HG03571 (cell line): Measurements from ENCODE around the gene USF1.

Source experiments
- ATAC-seq: cut with Tn5 transposase; IDR thresholded peaks from one replicate; pipeline ENCODE4 v1.9.1; 2021; ENCODE audit not compliant: unreplicated experiment

Gene USF1, protein sequence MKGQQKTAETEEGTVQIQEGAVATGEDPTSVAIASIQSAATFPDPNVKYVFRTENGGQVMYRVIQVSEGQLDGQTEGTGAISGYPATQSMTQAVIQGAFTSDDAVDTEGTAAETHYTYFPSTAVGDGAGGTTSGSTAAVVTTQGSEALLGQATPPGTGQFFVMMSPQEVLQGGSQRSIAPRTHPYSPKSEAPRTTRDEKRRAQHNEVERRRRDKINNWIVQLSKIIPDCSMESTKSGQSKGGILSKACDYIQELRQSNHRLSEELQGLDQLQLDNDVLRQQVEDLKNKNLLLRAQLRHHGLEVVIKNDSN

DNA sequence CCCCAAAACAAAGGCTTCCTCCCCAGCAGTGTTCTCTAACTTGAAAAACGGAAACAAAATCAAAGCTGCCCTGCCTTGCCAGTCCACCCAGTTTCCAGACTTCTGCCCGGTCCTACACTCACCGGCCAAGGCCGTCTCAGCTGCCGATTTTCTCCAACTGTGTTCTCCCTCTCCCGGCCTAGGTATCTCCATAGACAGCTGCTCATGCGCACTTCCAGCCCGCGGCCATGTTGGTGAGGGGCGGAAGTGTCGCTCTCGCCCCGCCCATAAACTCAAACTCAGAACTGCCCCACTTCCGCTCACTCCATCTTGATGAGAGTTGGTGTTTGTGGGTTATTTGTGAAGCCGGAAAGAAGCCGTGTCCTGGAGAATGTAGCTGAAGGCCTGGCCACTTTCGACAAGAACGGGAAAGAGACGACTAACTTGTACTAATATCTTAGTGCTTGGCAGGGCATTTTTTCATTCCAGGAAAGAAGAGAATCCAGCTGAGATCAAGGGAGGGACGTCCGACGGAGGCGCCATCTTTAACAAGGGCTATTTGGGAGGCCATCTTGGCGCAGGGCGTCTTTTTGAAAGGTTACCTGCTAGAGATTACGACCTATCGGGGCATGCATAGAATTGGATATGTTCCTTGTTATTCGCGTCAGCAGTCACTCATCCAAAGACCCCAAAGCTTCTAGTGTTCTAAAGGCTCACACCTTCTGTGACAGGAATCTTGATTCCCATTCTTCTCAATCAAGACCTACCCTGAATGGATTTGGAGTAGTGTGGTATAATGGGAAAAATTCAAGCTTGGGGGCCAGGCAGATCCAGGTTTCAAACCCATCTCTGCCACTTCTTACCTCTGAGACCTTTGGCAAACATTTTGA is at the start of gene USF1:
Gene USF1 (minus strand): TSS at position 242 of the 869 bp plus-strand sequence. CDS start 2,702 bp downstream, outside the sequence.
- ATAC-seq = peak; percentile 43

DNA sequence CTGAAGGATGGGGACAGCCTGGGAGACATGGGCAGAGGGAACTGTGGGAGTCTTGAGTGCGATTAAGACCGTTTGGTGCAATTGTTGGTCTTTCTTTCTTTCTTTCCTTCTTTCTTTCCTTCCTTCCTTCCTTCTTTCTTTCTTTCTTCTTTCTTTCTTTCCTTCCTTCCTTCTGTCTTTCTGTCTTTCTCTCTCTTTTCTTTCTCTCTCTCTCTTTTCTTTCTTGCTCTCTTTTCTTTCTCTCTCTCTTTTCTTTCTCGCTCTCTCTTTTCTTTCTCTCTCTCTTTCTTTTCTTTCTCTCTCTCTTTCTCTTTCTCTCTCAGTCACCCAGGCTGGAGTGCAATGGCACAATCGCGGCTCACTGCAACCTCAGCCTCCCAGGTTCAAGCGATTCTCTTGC is 49.5 kb upstream of the USF1 start:
- no peak for ATAC-seq

DNA sequence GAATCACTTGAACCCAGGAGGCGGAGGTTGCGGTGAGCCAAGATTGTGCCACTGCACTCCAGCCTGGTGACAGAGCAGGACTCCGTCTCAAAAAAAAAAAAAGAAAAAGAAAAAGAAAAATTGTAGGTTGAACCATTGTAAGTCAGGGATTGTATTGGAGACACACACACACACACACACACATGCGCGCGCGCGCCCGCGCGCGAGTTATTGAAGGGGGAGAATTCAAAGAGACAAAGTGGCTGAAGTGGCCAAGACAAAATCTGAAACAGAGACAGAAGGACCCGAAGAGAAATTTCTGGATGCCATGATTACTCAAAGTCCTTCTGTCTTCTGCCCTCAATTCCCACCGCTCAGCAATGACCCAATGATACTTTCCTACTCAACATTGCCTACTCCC is 48.7 kb upstream of the USF1 start:
- ATAC-seq = no peak

DNA sequence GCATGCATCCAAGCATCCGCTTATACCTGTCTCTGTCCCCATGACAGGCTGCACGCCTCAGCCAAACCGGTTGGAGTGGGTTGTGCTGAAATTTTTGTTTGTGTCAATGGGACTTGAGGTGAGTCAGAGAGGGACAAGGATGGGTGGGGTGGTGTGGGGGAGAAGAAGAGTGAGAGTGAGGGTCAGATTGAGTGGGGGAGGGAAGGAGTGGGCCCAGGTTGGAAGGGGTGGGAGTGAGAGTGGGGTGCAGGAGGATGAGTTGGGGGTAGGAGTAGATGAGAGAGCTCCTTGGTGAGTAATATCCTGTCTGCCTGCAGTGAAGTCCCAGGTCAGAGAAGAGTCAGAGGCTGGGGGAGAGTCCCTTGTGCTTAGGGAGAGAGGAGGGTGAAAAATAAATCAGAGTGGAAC is 46.8 kb upstream of the USF1 start:
- no peak for ATAC-seq

DNA sequence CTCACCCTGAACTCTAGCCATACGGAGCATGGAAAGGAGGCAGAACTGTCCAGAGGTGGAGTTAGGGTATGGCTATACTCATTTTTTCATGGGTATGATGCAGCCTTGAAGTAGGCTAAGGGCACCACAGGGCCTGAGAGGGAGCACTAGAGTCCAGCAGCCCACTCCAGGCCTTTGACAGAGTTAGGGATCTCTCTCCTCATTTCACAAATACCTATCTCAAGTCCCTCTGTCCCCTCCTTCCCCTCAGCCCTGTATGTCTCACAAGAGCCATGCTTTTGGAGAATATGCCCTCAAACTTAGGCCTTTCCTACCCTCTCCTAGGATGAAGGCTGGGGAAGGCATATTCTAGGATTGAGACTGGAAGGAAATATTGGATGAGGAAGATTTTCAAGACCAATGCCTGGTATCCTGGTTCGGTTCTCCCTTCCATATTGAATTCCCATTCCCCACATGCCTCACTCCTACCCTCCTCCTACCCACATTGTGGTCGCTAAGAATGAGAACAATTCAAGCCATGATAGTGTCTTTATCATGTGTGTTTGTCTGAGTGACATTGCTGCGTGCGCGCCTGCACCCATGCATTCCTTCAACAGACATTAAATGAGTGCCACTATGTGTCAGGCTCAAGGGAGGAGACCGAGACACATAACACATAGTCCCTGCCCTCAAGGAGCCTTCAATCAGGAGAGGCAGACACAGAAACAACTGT is 46.2 kb upstream of the USF1 start:
- ATAC-seq = no peak

DNA sequence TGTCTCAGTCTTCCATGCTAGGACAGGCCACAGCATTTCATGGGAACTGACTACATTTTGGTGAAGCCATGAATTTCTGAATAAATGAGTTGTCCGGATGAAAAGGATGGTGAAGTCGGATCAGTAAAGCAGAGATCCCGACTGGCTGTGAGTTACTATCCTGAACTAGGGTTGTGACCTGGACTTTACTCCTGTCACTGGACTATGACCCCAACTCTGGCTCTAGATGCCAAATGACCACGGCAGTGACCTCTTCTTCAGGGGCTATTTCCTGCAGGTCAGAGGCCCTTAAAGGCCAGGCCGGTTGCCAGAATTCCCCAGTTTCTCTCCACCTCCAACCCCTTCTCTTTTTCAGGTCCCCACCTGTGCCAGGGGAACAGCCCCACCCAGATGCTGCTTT is 45.3 kb upstream of the USF1 start:
- ATAC-seq = no peak

DNA sequence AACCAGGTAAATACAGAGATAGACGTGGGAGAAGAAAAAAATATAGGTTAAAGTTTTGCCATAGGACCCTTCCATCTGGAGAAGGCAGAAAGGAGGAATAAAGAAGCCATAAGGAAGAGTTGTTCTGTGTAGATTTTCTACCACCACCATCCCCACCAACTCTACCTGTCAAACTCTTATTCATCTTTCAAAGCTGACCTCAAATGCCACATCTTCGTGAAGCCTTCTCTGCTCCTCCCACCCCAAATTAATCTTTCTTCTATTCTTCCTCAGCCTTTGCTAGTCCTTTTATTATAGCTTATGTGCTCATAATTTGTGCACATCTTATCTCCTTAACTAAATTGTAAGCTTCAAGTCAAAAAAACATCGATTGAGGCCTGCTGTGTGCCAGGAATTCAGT is 44.8 kb upstream of the USF1 start:
- ATAC-seq = no peak

DNA sequence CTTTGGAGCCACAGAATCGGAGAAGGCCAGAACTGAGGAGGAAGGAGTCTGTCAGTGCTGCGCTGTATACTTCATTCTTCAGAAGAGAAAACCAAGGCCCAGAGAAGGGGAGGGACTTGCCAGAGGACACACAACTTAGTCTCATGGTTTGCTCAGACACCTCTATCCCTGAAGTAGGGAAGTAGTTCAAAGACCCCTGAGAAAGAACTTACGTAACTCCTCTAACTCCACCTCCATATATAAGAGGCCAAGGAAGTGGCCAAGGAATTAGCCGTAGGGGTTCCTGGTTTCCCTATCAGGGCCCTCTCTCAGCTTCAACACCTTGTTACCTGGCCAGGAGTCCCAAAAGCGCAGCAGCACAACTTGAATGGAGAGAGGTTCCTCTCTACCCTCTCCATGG is 44.2 kb upstream of the USF1 start:
- ATAC-seq = no peak

DNA sequence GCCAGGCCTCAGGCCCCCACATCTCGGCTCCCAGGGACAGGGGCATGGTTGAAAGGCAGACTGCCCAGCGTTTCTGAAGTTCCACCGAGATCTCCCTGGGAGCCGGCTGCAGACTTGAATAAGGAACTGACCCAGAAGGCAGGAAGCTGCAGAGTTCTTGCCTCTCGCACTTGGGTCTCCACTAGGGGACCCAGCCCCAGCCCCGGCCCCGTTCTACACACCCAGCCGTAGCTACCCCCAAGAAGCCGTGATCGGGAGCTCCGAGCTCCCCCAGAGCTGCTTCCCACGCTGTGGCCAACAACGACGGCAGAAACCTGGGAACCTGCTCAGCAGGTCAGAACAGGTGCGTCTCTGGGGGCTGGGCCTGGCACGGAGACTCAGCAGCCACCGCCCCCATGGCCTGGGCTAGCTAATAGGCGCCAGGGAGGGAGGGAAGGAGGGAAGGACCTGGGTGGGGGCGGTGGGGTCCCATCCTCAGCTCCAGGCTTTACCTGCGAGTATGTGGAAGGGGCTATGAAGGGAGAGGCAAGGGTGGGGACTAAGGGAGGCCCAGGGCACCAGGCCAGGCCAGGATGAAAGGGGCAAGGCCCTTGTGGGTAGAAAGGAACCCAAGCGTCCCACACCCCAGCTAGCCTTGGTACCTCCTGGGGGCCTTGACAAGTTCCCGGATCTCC is 43.6 kb upstream of the USF1 start, which contains the start of gene NECTIN4:
Gene NECTIN4 (minus strand): TSS at position 308 of the 674 bp plus-strand sequence. CDS start 262 bp downstream, at position 46.
- ATAC-seq = no peak

DNA sequence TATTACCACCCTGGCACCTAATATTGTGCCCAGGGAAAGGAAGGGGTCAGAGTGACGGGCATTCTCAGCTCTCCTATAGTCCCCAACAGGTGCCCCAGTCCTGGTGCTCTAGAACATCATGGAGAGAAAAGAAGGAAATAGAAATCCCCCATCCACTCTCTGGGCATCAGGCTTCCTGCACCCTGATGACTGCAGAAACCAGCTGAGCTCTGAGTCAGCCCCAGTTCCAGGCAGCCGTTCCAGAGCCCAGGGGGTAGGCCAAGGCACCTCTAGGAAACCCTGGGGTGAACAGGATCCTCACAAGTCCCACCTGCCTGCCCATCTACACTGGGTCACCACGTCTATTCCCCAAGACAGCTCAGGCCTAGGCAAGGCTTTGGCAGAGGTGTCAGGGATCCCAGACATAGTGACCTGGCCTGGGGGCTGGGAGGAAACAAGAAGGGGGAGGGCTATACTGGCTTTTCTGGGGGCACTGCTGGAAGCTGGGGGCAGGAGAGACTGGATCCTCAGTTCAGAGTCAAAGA is 42.9 kb upstream of the USF1 start:
- no peak for ATAC-seq

DNA sequence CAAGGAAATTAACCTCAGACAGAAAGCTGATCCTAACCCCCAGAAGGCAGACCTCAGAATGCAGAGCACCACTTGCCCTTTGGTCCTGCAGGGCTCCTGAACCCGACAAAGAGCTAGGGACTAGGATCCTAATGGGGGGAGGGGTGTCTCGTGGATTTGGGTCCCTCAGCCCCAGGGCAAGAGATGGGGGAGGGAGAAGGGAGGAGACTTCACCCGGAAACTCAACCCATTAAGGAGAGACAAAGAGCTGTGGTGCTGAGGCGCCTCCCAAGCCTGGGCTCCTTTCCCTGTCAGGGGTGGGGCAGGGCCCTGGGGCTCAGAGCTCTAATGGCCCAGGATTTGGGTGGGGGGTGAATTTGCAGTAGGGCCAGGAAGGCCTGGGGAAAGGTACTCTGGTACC is 40.7 kb upstream of the USF1 start:
- no peak for ATAC-seq

DNA sequence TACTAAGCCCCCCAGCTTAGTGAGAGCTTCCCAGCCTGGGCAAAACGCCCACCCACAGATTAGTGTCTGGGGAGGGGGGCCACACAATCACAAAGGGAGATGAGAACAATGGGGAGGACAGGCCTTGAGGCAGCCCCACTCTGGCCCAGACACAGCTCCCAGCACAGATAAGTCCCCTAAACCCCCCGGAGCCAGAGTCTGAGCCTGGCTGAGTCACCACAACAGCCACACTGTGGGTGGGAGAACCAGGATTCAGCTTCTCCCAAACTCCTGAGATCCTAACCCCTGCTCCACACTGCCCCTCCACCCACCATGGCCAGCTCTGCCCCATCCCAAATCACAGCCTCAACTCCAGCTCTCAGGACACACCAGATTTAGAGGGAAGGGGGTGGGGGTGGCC is 39.4 kb upstream of the USF1 start:
- ATAC-seq = no peak

DNA sequence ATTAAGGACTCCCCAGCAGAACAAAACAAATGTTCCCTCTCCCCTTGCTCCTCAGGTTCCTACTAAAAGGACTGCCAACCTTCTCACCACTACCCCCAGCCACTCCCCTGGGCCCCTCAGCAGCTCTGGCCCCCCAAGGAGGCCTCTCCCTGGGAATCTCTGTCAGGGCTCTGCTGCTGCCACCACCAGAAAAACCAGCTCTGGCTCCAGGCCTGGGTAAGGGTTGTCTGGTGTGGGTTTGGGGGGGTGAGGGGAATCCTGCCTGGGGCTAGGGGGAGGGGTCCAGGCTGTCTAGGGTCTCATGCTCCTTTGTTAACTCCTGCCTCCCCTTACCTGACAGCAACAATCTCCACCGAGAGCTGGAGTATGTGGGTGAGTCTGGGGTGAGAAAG is 38.8 kb upstream of the USF1 start:
- no peak for ATAC-seq

DNA sequence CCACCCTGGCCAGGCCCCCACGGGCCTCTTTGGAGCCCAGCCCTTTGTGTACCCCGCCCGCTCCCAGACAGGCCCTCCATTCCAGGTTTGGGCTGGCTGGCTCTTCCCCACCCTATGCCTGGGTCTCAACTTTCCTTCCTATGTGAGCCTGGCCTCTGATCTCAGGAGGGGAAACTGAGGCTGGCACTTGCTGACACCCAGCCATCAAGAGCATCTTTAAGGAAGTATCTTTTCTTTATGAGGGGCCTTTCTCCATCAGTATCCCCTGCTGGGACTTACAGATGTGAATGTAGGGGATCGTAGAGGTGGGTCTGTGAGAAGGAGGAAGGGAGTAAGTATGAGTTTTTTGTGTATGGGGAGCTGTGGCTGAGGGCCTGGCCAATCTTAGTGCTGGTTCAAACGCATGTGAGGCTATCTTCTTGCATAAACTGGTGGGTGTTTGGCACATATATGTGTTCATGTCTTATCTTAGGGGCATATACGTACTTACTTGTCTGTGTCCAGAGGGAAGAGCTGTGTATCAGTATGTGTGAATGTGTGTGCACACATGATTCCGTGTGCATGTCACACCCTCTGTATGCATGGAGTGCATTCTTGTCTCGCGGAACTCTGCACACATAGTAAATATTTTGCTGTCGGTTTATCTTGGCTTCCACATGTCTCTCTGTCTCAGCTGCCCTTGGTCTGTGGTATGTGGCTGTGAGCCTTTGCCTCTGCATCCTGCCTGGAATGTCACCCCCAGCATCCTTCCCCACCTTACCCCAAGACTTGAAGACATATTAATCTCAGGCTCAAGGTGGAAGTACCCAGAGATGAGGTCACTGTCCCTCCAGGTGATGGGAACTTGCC is 38.2 kb upstream of the USF1 start:
- ATAC-seq = no peak

DNA sequence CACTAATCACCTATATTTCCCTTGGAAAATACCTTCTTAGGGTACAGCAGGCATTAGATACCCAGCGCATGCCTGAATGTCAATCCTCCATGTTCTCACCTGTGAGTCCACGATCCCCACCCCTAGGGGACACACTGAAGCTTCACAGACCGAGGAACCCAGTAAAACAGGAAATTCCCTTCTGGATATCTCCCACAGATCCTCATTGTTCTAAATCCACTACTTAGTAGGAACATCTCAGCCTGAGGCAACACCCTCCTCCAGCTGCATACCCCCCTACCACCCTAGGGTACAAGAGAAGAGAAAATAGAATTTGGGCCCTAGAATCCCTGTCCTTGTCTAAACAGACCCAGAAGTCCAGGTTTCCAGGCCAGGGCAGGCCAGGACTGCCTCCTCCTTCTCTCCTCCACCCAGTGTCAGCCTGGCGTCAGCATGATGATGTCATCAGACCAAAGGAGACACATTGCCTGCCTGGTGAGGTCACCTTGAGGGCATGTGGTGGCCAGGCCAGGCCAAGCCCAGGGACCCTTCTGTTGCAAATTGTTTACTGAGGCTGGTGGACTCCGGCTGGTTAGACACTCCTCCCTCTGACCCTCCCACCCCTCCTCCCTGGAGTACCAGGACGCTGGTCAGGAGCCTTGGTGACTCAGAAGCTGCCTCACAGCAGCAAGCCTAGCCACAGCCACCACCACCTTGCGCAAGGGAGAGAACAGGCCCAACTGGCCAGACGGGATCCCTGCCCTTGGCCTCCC is 37.4 kb upstream of the USF1 start:
- no peak for ATAC-seq

DNA sequence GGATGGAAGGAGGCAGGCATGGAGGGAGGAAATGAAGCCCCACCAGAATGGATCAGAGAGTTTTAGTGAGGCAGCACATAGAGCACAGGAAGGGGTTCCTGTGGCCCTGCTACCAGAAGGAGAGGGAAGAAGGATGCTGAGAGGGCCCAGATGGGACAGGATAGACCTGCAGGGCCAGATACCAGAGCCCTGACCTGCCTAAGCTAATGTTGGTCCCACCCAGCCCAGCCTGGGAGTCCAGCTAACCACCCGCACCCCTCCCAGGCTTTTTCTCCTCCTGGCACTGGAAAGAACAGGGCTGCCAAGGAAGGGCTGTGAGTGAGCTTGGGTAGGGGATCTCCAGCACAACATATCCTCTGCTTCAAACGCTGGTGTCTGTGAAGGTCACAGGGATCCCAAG is 36.7 kb upstream of the USF1 start:
- no peak for ATAC-seq

DNA sequence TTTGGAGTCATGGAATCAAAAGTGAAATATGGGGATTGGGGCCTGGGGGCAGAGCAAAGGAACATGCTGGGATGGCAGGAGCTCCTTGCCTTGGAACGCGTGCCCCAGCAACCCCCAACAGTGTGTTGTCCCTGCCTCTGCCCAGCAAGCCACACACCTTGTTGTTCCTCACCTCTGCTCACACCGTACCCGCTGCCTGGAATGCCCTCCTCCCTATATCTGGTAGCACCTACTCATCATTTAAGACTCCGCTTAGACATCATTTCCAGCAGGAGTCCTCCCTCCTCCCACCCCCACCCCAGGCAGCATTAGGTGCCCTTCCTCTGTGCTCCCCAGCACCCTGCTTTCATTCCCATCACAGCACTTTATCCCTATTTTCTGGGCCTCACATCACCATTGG is 35.7 kb upstream of the USF1 start:
- no peak for ATAC-seq

DNA sequence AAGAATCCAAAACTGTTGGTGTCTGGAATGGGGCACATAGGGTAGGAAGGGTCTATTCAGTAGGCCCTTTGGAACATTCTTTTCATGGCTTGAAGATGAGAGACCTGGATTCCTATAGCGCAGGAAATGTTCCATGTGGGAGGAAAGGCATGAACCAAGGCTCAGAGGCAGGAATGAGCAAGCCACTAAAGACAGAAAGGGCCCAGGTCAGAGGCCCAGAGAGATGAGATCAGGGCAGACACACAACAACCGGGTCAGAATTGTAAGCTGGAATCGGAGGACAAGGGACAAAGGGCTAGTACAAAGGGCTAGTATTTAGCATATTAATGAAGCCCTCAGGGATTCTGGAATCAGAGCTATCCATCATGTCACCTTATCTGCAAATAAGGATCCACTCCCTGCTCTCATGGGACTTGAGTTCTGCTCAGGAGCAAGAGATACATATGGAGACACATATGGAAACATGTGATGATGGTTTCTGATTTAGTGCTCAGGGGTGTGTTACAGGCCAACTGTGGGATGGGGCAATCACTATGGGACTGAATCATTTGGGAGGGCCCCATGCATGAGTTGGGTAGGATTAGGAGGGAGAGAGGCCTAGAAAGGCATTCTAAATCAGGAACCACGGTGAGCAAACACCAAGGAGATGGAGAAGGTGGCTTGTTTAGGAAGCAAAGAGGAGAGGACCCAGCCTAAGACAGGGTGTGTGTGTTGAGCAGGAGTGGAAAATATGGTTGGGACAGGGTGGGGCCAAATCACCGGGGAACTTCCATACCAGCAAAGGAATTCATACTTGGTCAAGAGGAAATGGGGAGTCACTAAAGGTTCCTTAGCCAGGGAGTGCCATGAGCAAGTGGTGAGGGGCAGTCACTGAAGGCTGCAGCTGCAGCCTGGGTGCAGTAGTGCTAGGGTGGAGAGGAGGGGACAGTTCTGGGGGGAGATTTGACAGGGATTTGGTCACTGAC is 34.9 kb upstream of the USF1 start:
- no peak for ATAC-seq
